NCI-H1048 (cell line): ENCODE data around the gene TLR2.

Experiments used
- DNase-seq: peaks from one replicate; lab custom pipeline; 2025; lab: John Stamatoyannopoulos, UW

TLR2 gene

DNA sequence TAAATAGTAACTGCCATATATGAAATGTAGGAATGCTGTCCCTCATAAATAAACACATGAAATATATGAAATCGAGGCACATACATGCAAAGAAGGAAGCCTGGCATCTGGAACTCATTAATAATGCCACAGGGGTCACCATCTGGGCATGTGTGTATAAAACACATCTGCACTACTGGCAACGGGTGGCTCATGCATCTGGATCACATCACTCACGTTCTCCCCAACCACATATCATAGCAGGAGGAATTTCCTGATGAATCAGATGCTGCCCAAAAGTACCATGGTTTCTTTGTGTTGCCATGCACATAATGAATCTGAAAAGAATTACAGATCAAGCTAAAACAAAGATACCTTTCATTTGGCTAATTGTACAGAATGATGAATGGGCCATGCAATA is 47.2 kb downstream of the TLR2 start:
- no peak for DNase-seq

DNA sequence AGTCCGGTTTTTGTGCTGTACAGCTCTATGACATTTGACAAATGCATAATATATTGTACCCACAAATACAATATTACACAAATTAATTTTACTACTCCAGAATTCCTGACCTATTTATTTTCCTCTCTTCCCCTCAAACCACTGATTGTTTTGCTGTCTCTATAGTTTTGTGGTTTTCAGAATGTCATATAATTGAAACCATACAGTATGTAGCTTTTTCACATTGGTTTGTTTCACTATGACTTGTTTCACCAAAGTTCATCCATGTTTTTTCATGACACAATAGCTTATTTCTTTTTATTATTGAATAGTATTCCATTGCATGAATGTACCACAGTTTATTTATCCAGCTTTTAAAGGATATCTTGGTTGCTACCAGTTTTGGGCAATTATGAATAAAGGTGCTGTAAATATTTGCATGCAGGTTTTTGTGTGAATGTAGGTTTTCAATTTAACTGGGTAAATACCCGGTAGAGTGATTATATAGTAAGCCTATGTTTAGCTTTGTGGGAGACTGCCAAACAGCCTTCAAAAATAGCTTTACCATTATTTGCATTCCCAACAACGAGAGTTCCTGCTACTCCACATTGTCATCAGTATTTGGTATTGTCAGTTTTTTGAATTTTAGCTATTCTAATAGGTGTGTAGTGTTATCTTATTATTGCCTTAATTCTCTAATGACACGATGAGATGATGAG is 49.8 kb downstream of the TLR2 start:
- peak; percentile 49 for DNase-seq

DNA sequence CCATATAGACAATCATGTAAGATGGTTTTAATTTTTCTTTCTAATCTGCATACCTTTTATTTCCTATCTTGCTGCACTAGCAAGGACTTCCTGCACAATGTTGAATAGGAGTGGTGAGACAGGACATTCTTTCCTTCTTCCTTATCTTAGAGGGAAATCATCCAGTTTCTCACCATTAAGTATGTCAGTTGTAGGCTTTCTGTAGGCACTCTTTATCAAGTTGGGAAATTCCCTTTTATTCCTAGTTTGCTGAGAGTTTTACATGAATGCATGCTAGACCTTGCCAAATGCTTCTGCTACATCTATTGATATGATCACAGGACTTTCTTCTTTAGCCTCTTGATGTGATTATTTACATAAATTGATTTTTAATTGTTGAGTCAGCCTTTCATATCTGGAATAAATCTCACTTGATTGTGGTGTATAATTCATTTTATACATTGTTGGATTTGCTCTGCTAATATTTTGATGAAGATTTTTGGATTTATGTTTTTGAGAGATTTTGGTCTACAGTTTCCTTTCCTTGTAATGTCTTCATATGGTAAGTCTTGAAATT is 51.9 kb downstream of the TLR2 start:
- no peak for DNase-seq

DNA sequence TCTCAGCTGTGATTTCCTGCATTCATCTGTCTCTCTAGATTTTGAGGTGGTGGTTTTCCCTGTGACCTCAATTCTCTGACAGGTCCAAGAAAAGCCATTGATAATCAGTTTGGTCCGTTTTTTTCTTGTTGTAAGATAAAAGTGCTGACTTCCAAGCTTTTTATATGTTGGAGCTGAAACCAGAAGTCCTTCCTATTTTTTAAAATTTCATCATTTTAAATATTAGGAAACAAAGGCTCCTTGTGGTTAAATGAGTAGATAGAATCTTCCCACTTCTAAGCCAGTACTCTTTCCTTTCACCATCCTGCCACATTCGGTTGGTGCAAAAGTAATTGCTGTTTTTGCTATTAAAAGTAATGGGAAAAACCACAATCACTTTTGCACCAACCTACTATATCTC is 57.5 kb downstream of the TLR2 start:
- DNase-seq: no peak

DNA sequence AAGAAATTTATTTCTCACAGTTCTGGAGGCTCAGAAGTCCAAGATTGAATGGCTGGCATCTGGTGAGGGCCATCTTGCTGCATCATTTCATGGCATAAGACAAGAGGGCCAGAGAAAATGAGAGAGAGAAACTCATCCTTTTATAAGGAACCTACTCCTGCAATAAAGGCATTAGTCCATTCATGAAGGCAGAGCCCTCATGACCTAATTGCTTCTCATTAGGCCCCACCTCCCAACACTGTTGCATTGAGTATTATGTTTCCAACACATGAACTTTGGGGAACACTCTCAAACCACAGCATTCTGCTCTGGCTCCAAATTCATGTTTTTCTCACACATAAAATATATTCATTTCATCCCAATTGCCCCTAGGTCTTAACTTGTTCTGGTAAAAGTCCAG is 61.6 kb downstream of the TLR2 start:
- DNase-seq: no peak

DNA sequence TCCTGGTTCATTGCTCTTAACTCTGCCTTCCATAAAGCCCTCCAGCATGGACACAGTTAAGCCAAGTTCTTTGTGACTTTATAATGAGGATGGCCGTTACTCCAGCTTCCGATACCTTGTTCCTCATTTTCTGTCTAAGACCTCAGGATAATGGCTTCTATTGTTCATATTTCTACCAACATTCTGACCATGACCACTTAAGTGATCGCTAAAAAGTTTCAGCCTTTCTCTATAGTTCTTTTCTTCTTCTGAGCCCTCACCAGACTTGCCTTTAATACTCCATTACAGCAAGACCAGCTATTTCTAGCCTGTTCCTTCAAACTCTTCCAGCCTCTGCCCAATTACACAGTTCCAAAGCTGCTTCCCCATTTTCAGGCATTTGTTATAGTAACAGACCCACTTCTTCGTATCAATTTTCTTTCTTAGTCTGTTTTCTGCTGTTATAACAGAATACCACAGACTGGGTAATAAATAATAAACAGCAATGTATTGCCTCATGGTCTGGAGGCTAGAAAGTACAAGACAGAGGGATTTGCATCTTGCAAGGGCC is 63.4 kb downstream of the TLR2 start:
- DNase-seq: no peak

DNA sequence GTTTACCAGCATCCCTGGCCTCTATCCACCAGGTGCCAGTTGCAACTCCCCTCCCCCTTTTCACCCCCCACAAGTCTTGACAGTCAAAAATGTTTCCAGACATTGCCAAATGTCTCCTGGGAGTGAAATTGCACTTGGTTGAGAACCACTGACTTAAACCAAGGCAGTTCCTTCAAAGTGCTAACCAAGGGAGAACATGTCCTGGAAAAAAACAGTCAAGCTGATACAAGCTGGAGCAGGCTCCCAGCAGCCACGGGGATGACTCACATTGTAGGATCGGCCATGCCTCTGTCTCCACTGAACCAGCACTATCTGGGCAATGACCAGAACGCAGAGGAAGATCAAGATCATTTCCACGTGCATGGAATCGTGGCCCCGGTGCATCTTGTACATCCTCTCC is 64.3 kb downstream of the TLR2 start:
- DNase-seq: no peak

DNA sequence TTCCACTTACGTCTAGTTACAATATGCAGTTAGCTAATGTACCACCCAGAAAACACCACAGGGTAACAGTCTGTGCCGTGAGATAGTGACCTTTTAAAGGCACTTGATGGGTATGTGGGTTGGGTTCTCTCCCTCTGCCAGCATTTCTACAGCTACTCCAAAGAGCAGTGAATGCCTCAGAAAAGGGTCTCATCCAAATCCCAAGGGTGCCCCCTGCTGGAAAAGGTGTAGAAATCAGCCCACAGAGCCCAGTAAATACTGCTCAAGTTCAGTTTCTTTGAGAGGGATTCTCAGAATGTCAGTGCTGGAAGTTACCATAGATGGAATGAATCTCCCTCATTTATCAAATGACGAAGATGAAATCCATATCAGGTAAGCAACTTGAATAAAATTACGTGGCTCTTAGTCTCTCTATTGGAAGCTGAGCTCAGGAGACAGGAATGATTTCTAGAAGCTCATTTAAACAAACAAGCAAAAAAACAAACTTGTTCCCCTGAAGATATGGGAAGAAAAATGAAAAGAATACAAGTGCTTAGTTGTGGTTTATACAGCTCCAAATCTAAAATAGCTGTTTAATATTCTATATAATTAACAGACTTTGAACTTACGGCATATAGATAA is 66.2 kb downstream of the TLR2 start:
- DNase-seq: peak; percentile 37

DNA sequence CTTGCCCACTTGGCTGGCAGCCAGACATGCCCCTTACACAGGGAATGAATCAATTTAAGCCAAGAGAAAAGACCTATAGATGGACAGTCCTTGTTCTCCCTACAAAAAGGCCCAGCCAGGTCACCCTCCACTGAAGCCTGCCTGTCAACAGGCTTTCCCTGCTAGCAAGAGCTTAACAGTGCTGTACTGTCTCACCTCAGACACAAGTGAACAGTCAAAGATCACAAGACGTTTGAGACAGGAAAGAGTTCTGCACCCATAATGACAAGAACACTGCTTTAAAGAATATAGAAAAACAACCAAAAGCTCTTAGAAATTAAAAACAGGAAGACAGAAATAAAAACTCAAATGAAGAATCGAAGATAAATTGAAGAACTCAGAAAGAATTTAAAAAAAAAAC is 71.1 kb downstream of the TLR2 start:
- DNase-seq: no peak
